Glutamatergic neuron (in vitro differentiated cells): ENCODE results near the gene VRK3. TPM values are rescaled to one million over a fixed set of nuclear protein-coding genes. Genes with fewer than 3 reads are reported as not detected.
A peak's percentile ranks its signal among the peaks of the same experiment; 100 is the strongest.

Experiments used
- DNase-seq: peaks from one replicate; pipeline ENCODE4 v3.0.0; 2022
- H3K27ac Mint-ChIP-seq: one replicate; pipeline ENCODE4 v1.8.0; 2020; ENCODE audit warnings: mild to moderate bottlenecking, mixed read lengths, inconsistent platforms; ENCODE audit not compliant: unreplicated experiment
- H3K27me3 Mint-ChIP-seq: one replicate; pipeline ENCODE4 v1.8.0; 2020; ENCODE audit warnings: mild to moderate bottlenecking, moderate library complexity, mixed read lengths, inconsistent platforms; ENCODE audit not compliant: unreplicated experiment
- H3K36me3 Mint-ChIP-seq: one replicate; pipeline ENCODE4 v1.8.0; 2020; ENCODE audit warnings: mild to moderate bottlenecking, mixed read lengths, inconsistent platforms; ENCODE audit not compliant: unreplicated experiment
- H3K4me1 Mint-ChIP-seq: one replicate; pipeline ENCODE4 v1.8.0; 2020; ENCODE audit warnings: mild to moderate bottlenecking, low read depth, mixed read lengths, inconsistent platforms; ENCODE audit not compliant: unreplicated experiment
- H3K4me3 Mint-ChIP-seq: one replicate; pipeline ENCODE4 v1.8.0; 2020; ENCODE audit warnings: mild to moderate bottlenecking, mixed read lengths, inconsistent platforms; ENCODE audit not compliant: unreplicated experiment
- H3K9me3 Mint-ChIP-seq: one replicate; pipeline ENCODE4 v1.8.0; 2020; ENCODE audit warnings: mild to moderate bottlenecking, moderate library complexity, mixed read lengths, inconsistent platforms; ENCODE audit not compliant: unreplicated experiment
- CTCF ChIP-seq: fragments of 200-600 bp; sonication (generic); IDR thresholded peaks from one replicate; pipeline ENCODE4 v1.5.0; 2021; ENCODE audit not compliant: partially characterized antibody, unreplicated experiment
- total RNA-seq: library from RNA; stranded (reverse); fragmentation: NEBNext Ultra II Directional; extraction: Animal tissue kit (Norgen Biotek cat#: 25700); gene quantifications from one replicate; pipeline ENCODE4 v1.2.1, GENCODE V29; 2021; ENCODE audit not compliant: unreplicated experiment

Gene VRK3
- total RNA-seq, 1 donor from 2014 or later = 44.5 TPM

DNA sequence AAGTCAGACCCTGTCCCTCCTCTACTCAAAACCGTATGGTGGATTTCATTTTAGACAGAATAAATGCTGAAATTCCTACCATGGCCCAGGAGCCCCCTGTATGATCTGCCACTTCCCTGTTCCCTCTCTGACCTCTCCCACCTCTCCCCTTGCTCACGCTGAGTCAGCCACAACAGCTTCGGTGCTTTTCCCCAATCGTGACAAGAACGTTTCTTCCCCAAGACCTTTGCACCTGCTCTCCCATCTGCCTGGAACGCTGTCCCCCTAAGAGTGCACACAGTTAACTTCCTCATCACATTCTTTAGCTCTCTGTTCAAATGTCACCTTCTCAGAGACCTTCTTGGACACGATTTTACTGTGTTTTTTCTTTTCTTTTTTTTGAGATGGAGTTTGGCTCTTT lies 2.3 kb downstream of the VRK3 start:
- TF ChIP-seq CTCF = no peak
- no peaks in the 10 kb centered on the region for H3K36me3 Mint-ChIP-seq
- H3K27me3 Mint-ChIP-seq = peaks cover 12% of the 10 kb centered on the region
- peak overlapping the region; percentile 5 for H3K4me3 Mint-ChIP-seq
- no peak overlapping the region for H3K27ac Mint-ChIP-seq
- peaks cover 7% of the 10 kb centered on the region for H3K4me1 Mint-ChIP-seq
- DNase-seq = no peak
- H3K9me3 Mint-ChIP-seq = peaks cover 9% of the 10 kb centered on the region

GRCh38 chr19:50020481-50020880 lies 4.7 kb downstream of the VRK3 start:
- DNase-seq = no peak
- Mint-ChIP-seq H3K4me1 (peaks cover 3% of the 10 kb centered on the region), H3K4me3 (no peak overlapping the region), H3K36me3 (no peaks in the 10 kb centered on the region), H3K27ac (no peak overlapping the region), H3K27me3 (peaks cover 8% of the 10 kb centered on the region), H3K9me3 (peaks cover 4% of the 10 kb centered on the region)
- no peak for TF ChIP-seq CTCF

GRCh38 chr19:50016225-50016807 lies 8.9 kb downstream of the VRK3 start:
- TF ChIP-seq CTCF = no peak
- no peaks in the 10 kb centered on the region for H3K4me1 Mint-ChIP-seq
- no peak overlapping the region for H3K4me3 Mint-ChIP-seq
- DNase-seq = no peak
- H3K27ac Mint-ChIP-seq = no peak overlapping the region
- H3K36me3 Mint-ChIP-seq = peaks cover 8% of the 10 kb centered on the region
- peaks cover 6% of the 10 kb centered on the region for H3K27me3 Mint-ChIP-seq
- peaks cover 2% of the 10 kb centered on the region for H3K9me3 Mint-ChIP-seq

DNA sequence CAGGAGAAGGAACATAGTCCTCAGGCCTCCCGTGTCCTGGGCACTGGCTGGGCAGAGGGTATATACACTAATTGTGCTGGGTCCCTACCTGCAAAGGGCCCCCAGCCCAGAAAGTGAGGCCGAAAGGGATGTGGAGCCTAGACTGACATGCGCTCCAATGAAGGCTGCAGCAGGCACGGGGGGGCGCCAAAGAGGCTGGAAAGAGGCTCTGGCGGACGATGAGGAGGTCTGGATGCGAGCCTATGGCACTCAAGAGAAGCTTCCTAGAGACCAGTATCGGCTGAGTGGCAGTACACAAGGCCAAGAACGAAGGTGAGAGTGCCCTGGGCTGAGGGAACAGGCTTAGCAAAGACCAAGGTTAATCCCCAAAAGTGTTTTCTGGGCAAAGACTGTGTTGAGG lies 16.6 kb downstream of the VRK3 start:
- Mint-ChIP-seq H3K27me3 (peaks cover 6% of the 10 kb centered on the region), H3K27ac (no peak overlapping the region), H3K9me3 (peaks cover 2% of the 10 kb centered on the region), H3K4me3 (no peak overlapping the region), H3K4me1 (no peaks in the 10 kb centered on the region), H3K36me3 (peaks cover 5% of the 10 kb centered on the region)
- peak; percentile 69 for DNase-seq
- TF ChIP-seq CTCF = no peak

DNA sequence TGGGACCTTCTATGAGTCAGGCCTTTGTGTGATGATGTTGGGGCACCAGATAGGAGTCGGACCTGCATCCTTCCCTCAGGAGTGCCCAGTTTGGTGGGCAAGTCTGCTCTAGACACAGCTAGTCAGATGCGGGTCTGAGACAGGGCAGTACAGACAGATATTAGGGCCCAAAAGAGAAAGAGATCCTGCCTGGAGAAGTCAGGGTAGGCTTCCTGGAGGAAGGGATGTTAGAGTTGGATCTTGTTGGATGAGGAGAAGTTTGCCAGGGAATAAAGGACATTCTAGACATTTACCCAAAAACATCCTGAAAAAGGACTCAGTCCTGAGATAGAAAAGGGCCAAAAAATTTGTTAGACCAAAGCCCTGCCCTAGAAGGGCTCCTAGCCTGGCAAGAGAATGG lies 17.2 kb downstream of the VRK3 start:
- peaks cover 4% of the 10 kb centered on the region for H3K9me3 Mint-ChIP-seq
- H3K4me3 Mint-ChIP-seq = no peak overlapping the region
- no peaks in the 10 kb centered on the region for H3K36me3 Mint-ChIP-seq
- TF ChIP-seq CTCF = no peak
- no peaks in the 10 kb centered on the region for H3K4me1 Mint-ChIP-seq
- DNase-seq = no peak
- peaks cover 6% of the 10 kb centered on the region for H3K27me3 Mint-ChIP-seq
- H3K27ac Mint-ChIP-seq = no peak overlapping the region
